Activated T-cell treated with anti-CD3 and anti-CD28 coated beads, Interleukin-2, amount 50 U/mL, for 72 hours (primary cell): ENCODE measurements around the gene ZFYVE9. TPM values are rescaled to one million over a fixed set of nuclear protein-coding genes. Genes with fewer than 3 reads are reported as not detected.
A peak's percentile ranks its signal among the peaks of the same experiment; 100 is the strongest.
"Not testable (repeated sequence)": the region's sequence is repeated elsewhere in the genome, so short reads cannot be mapped to it uniquely, and the experiment has no call there.

Experiments
- ATAC-seq, 2 donors: fragments of 150-1000 bp; cut with Tn5 transposase; replicated peaks in 1 of 2; 2 replicates each; pipeline ENCODE4 v1.10.0; 2021; ENCODE audit warnings: moderate library complexity in 2 of 2, mild to moderate bottlenecking in 1 of 2
- DNase-seq, 2 donors: peaks; one replicate each; pipeline ENCODE4 v3.0.0; 2021 to 2022; ENCODE audit warnings: mixed read lengths in 1 of 2
- H3K27ac Mint-ChIP-seq: one replicate; pipeline ENCODE4 v1.8.0; 2022; ENCODE audit warnings: mild to moderate bottlenecking, moderate library complexity, mixed read lengths
- H3K27me3 Mint-ChIP-seq: one replicate; pipeline ENCODE4 v1.8.0; 2022; ENCODE audit warnings: low read depth, mixed read lengths
- H3K36me3 Mint-ChIP-seq, 2 donors: one replicate each; pipeline ENCODE4 v1.8.0; 2022; ENCODE audit warnings: mixed read lengths in 2 of 2, mild to moderate bottlenecking in 1 of 2; ENCODE audit not compliant: insufficient read depth in 2 of 2
- H3K4me1 Mint-ChIP-seq: one replicate; pipeline ENCODE4 v1.8.0; 2022; ENCODE audit warnings: low read depth, mixed read lengths
- H3K4me3 Mint-ChIP-seq, 2 donors: one replicate each; pipeline ENCODE4 v1.8.0; 2022; ENCODE audit warnings: mild to moderate bottlenecking in 2 of 2, mixed read lengths in 2 of 2, moderate library complexity in 2 of 2
- H3K9me3 Mint-ChIP-seq, 2 donors: one replicate each; pipeline ENCODE4 v1.8.0; 2022; ENCODE audit warnings: mixed read lengths in 2 of 2
- total RNA-seq, 2 donors: library from RNA; stranded (reverse); gene quantifications; one replicate each; pipeline ENCODE4 v1.2.3, GENCODE V29; 2022

ZFYVE9 gene
- total RNA-seq, 2 donors from 2014 or later: 4.4 to 5.7 TPM

DNA sequence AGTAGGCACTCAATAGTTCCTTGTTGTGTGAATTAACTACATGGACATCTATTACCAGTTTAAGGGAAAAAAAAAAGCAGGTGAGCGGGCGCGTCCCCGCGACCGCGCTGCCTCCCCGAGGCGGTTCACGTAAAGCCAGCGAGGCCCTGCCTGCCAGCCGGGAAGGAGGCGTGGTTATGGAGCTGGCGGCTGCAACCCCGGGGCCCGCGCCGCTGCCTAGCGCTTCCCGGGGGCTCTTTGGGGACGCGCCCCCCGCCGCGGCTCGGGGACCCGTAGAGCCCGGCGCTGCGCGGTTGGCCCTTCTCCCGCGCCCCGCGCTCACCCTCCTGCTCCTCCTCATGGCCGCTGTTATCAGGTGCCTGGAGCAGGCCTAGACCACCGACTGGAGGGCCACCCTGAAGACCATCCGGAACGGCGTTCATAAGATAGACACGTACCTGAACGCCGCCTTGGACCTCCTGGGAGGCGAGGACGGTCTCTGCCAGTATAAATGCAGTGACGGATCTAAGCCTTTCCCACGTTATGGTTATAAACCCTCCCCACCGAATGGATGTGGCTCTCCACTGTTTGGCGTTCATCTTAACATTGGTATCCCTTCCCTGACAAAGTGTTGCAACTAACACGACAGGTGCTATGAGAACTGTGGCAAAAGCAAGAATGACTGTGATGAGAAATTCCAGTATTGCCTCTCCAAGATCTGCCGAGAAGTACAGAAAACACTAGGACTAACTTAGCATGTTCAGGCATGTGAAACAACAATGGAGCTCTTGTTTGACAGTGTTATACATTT is 226.7 kb downstream of the ZFYVE9 start:
- DNase-seq (peak; percentile 73 to 76), ATAC-seq (peak in 1 of 2 donors; percentile 21)
- Mint-ChIP-seq H3K36me3 (peaks cover 4 to 8% of the 10 kb centered on the region in 2 donors), H3K4me1 (peaks cover 43% of the 10 kb centered on the region), H3K27me3 (no peaks in the 10 kb centered on the region), H3K9me3 (peaks cover 0 to 3% of the 10 kb centered on the region in 2 donors), H3K4me3 (peak overlapping the region; percentile 63 to 74), H3K27ac (no peak overlapping the region)

DNA sequence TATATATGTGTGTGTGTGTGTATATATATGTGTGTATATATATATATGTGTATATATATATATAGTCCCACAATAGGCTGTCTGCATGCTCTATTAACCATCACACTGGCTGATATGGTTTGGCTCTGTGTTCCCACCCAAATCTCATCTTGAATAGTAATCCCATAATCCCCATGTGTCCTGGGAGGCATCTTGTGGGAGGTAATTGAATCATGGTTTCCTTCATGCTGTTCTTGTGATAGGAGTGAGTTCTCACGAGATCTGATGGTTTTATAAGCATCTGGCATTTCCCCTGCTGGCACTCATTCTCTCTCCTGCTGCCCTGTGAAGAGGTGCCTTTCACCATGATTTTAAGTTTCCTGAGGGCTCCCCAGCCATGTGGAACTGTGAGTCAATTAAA is 228.0 kb downstream of the ZFYVE9 start:
- ATAC-seq, H3K9me3 Mint-ChIP-seq, DNase-seq, H3K27me3 Mint-ChIP-seq, H3K4me3 Mint-ChIP-seq, H3K36me3 Mint-ChIP-seq, H3K27ac Mint-ChIP-seq: not testable (repeated sequence)
- peaks cover 30% of the 10 kb centered on the region for H3K4me1 Mint-ChIP-seq

DNA sequence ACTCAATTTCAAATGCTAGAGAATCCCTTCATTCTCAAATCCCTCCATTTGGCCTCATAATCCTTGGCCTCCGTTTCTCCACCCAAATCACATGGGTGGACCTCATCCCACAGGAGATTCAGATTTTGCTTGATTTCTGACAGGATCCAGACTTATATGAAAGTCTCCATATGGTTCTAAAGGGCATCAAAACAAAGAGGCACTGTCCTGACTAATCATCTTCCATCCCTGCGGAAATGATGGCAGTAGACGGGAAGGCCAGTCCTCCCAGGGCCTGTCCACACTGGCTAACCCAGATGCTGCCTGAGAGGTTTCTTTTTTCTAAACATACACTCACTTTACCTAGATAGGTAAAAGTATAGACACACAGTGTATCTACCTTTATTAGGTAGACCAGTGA is 243.5 kb downstream of the ZFYVE9 start:
- Mint-ChIP-seq H3K4me1 (no peaks in the 10 kb centered on the region), H3K9me3 (no peaks in the 10 kb centered on the region), H3K27me3 (no peaks in the 10 kb centered on the region), H3K27ac (no peak overlapping the region), H3K4me3 (no peak overlapping the region), H3K36me3 (peaks cover 19 to 53% of the 10 kb centered on the region in 2 donors)
- ATAC-seq (no peak), DNase-seq (no peak)

DNA sequence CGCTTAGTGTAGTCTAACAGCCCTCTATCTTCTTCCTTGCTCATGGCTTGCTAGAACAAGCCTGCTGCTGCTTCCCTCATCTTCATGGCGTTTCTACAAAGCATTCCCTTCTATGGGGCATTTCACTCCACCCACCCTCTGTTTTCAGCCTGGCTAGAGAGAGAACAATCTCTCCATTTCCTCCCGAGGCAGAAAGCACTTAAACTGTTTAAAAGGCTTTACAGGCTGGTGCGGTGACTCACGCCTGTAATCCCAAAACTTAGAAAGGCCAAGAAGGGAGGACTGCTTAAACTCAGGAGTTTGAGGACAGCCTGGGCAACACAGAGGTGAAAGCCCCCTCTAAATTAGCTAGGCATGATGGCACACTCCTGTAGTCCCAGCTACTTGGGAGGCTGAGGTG is 244.6 kb downstream of the ZFYVE9 start:
- H3K4me1 Mint-ChIP-seq: no peaks in the 10 kb centered on the region
- no peak overlapping the region for H3K4me3 Mint-ChIP-seq
- no peak overlapping the region for H3K27ac Mint-ChIP-seq
- no peaks in the 10 kb centered on the region for H3K27me3 Mint-ChIP-seq
- no peak for DNase-seq
- H3K36me3 Mint-ChIP-seq: peaks cover 15 to 49% of the 10 kb centered on the region in 2 donors
- no peaks in the 10 kb centered on the region for H3K9me3 Mint-ChIP-seq
- ATAC-seq: no peak

DNA sequence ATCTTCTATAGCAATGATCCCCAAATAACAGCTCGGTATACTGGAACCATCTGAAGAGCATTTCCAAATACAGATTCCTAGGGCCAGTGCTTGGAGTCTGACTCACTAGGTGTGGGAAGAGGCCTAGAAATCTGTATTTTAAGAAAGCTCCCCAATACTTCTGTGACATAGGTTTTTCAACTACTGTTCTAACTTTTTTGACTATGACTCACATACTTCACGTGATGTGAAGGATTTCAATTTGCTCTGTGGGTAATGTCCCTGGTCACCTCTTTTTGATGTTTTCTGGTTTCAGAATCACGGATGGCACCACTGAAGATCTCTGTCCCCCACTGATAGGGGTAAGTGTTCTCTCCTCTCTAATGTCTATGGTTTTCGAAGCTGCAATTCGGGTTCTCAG is 251.3 kb downstream of the ZFYVE9 start:
- Mint-ChIP-seq H3K9me3 (no peaks in the 10 kb centered on the region), H3K27ac (no peak overlapping the region), H3K27me3 (no peaks in the 10 kb centered on the region), H3K36me3 (peaks cover 20 to 54% of the 10 kb centered on the region in 2 donors), H3K4me3 (no peak overlapping the region), H3K4me1 (no peaks in the 10 kb centered on the region)
- ATAC-seq (no peak), DNase-seq (no peak)

Other genes with a start within 250 kb of the ZFYVE9 start
- gene RAB3B, start 151.4 kb upstream of the ZFYVE9 start, total RNA-seq: under 1 TPM; 0.09 to 0.12 TPM
- 10 to 100 TPM; 10.7 to 12.9 TPM for gene KTI12, start 108.3 kb upstream of the ZFYVE9 start, total RNA-seq
- gene TXNDC12, start 86.9 kb upstream of the ZFYVE9 start, total RNA-seq: 10 to 100 TPM; 50.5 to 54.2 TPM
- gene BTF3L4, start 85.8 kb upstream of the ZFYVE9 start, total RNA-seq: 10 to 100 TPM; 28.3 to 32.3 TPM
- 10 to 100 TPM; 32.7 to 33.1 TPM for gene CC2D1B, start 224.1 kb downstream of the ZFYVE9 start, total RNA-seq